HG03135 (cell line): ENCODE data around the gene MBD2.

Experiments used
- ATAC-seq: cut with Tn5 transposase; IDR thresholded peaks from one replicate; pipeline ENCODE4 v1.9.1; 2021; ENCODE audit warnings: mild to moderate bottlenecking, moderate library complexity; ENCODE audit not compliant: unreplicated experiment

The MBD2 gene

GRCh38 chr18:54203914-54204313 lies 20.6 kb downstream of the MBD2 start:
- no peak for ATAC-seq

- no peak for ATAC-seq
Measured at GRCh38 chr18:54202851-54203250, 21.6 kb downstream of the MBD2 start.

GRCh38 chr18:54197747-54198411 lies 26.6 kb downstream of the MBD2 start:
- ATAC-seq, result no peak

GRCh38 chr18:54193786-54194185 lies 30.7 kb downstream of the MBD2 start:
- ATAC-seq, result no peak

- no peak for ATAC-seq
Measured at GRCh38 chr18:54192900-54193299, 31.6 kb downstream of the MBD2 start.

- ATAC-seq, result no peak
Measured at GRCh38 chr18:54192415-54192814, 32.1 kb downstream of the MBD2 start.

- no peak for ATAC-seq
Measured at GRCh38 chr18:54191352-54191751, 33.1 kb downstream of the MBD2 start.

GRCh38 chr18:54187372-54187771 lies 37.1 kb downstream of the MBD2 start:
- no peak for ATAC-seq

- ATAC-seq, result no peak
Measured at GRCh38 chr18:54184836-54185235, 39.6 kb downstream of the MBD2 start.

GRCh38 chr18:54183390-54183789 lies 41.1 kb downstream of the MBD2 start:
- no peak for ATAC-seq

GRCh38 chr18:54181856-54182602 lies 42.4 kb downstream of the MBD2 start:
- ATAC-seq, result no peak

GRCh38 chr18:54173980-54174630 lies 50.4 kb downstream of the MBD2 start:
- no peak for ATAC-seq

GRCh38 chr18:54173250-54173649 lies 51.2 kb downstream of the MBD2 start:
- ATAC-seq, result no peak

- ATAC-seq, result no peak
Measured at GRCh38 chr18:54169431-54170403, 54.8 kb downstream of the MBD2 start.

- ATAC-seq, result no peak
Measured at GRCh38 chr18:54165450-54165849, 59.0 kb downstream of the MBD2 start.

- no peak for ATAC-seq
Measured at GRCh38 chr18:54163453-54163852, 61.0 kb downstream of the MBD2 start.

- no peak for ATAC-seq
Measured at GRCh38 chr18:54162431-54162830, 62.0 kb downstream of the MBD2 start.

GRCh38 chr18:54161267-54161666 lies 63.2 kb downstream of the MBD2 start:
- ATAC-seq, result no peak

GRCh38 chr18:54159906-54160305 lies 64.6 kb downstream of the MBD2 start:
- no peak for ATAC-seq

- no peak for ATAC-seq
Measured at GRCh38 chr18:54157646-54158385, 66.7 kb downstream of the MBD2 start.
